H9 (cell line): ENCODE data around the gene PDE4B. TPM values are rescaled to one million over a fixed set of nuclear protein-coding genes. Genes with fewer than 3 reads are reported as not detected.

Experiments
- DNase-seq: peaks from one replicate; pipeline ENCODE4 v3.0.0-alpha.2; 2017
- H2AFZ ChIP-seq: one replicate; pipeline ENCODE4 v1.6.1; 2013; ENCODE audit warnings: mild to moderate bottlenecking, low read length, control low read depth, moderate library complexity
- H2AK5ac ChIP-seq: 2 replicates; pipeline ENCODE4 v1.6.1; 2013; ENCODE audit warnings: low read length, control low read depth, mixed read lengths; ENCODE audit not compliant: insufficient read length
- H2BK120ac ChIP-seq: one replicate; pipeline ENCODE4 v1.6.1; 2013; ENCODE audit warnings: low read depth, mild to moderate bottlenecking, low read length, control low read depth, inconsistent platforms; ENCODE audit not compliant: poor library complexity, severe bottlenecking
- H2BK12ac ChIP-seq: 2 replicates; pipeline ENCODE4 v1.6.1; 2013; ENCODE audit warnings: low read length, control low read depth, mixed read lengths, low read depth; ENCODE audit not compliant: insufficient read length
- H2BK15ac ChIP-seq: 2 replicates; pipeline ENCODE4 v1.6.1; 2013; ENCODE audit warnings: low read depth, low read length, control low read depth
- H2BK20ac ChIP-seq: one replicate; pipeline ENCODE4 v1.6.1; 2013; ENCODE audit warnings: low read depth, mild to moderate bottlenecking, low read length, control low read depth, inconsistent platforms; ENCODE audit not compliant: poor library complexity, severe bottlenecking
- H2BK5ac ChIP-seq: 2 replicates; pipeline ENCODE4 v1.6.1; 2013; ENCODE audit warnings: low read length, control low read depth, mixed read lengths; ENCODE audit not compliant: insufficient read length
- H3K14ac ChIP-seq: 2 replicates; pipeline ENCODE4 v1.6.1; 2013; ENCODE audit warnings: low read length, control low read depth; ENCODE audit not compliant: insufficient read depth
- H3K18ac ChIP-seq: 2 replicates; pipeline ENCODE4 v1.6.1; 2013; ENCODE audit warnings: low read depth, mild to moderate bottlenecking, mixed read lengths, low read length, control low read depth; ENCODE audit not compliant: insufficient read length
- H3K23ac ChIP-seq: 2 replicates; pipeline ENCODE4 v1.6.1; 2013; ENCODE audit warnings: low read length, control low read depth, mixed read lengths, low read depth; ENCODE audit not compliant: insufficient read length
- H3K23me2 ChIP-seq: 2 replicates; pipeline ENCODE4 v1.6.1; 2013; ENCODE audit warnings: low read depth, mild to moderate bottlenecking, mixed read lengths, low read length, control low read depth; ENCODE audit not compliant: insufficient read length, poor library complexity, severe bottlenecking
- H3K27ac ChIP-seq: 2 replicates; pipeline ENCODE4 v1.5.1; 2013; ENCODE audit warnings: low read length, control low read depth, mixed read lengths, low read depth; ENCODE audit not compliant: insufficient read length
- H3K27me3 ChIP-seq: 2 replicates; pipeline ENCODE4 v1.6.1; 2013; ENCODE audit warnings: low read length, control low read depth, inconsistent platforms; ENCODE audit not compliant: insufficient read depth
- H3K4ac ChIP-seq: 2 replicates; pipeline ENCODE4 v1.6.1; 2013; ENCODE audit warnings: low read depth, mild to moderate bottlenecking, control low read depth, inconsistent platforms, low read length, moderate library complexity
- H3K4me1 ChIP-seq: 2 replicates; pipeline ENCODE4 v1.6.1; 2013; ENCODE audit warnings: low read length, control low read depth, inconsistent platforms; ENCODE audit not compliant: insufficient read depth
- H3K4me2 ChIP-seq: 2 replicates; pipeline ENCODE4 v1.6.1; 2013; ENCODE audit warnings: low read length, control low read depth, mixed read lengths; ENCODE audit not compliant: insufficient read length, insufficient read depth
- H3K56ac ChIP-seq: 2 replicates; pipeline ENCODE4 v1.6.1; 2013; ENCODE audit warnings: low read depth, mild to moderate bottlenecking, mixed read lengths, low read length, control low read depth; ENCODE audit not compliant: insufficient read length
- H3K79me1 ChIP-seq: 2 replicates; pipeline ENCODE4 v1.6.1; 2013; ENCODE audit warnings: low read depth, mild to moderate bottlenecking, moderate library complexity, low read length, control low read depth, inconsistent platforms; ENCODE audit not compliant: insufficient read depth, poor library complexity, severe bottlenecking
- H3K79me2 ChIP-seq: 2 replicates; pipeline ENCODE4 v1.6.1; 2013; ENCODE audit warnings: low read length, control low read depth, inconsistent platforms; ENCODE audit not compliant: insufficient read depth
- H3K9ac ChIP-seq: 2 replicates; pipeline ENCODE4 v1.6.1; 2013; ENCODE audit warnings: low read length, control low read depth, mixed read lengths; ENCODE audit not compliant: insufficient read length; ENCODE audit errors: extremely low read depth
- H3K9me3 ChIP-seq: one replicate; pipeline ENCODE4 v1.6.1; 2013; ENCODE audit warnings: low read depth, low read length, inconsistent platforms; ENCODE audit not compliant: control insufficient read depth
- H3T11ph ChIP-seq: one replicate; pipeline ENCODE4 v1.6.1; 2013; ENCODE audit warnings: mild to moderate bottlenecking, low read length, control low read depth, inconsistent platforms
- H4K20me1 ChIP-seq: one replicate; pipeline ENCODE4 v1.6.1; 2013; ENCODE audit not compliant: control insufficient read depth, insufficient read length, insufficient read depth
- H4K5ac ChIP-seq: 2 replicates; pipeline ENCODE4 v1.6.1; 2013; ENCODE audit warnings: low read depth, mild to moderate bottlenecking, mixed read lengths, low read length, control low read depth; ENCODE audit not compliant: insufficient read length
- H4K8ac ChIP-seq: replicated peaks from 2 replicates; pipeline ENCODE4 v1.6.1; 2013; ENCODE audit warnings: low read length, control low read depth, mixed read lengths, low read depth; ENCODE audit not compliant: insufficient read length
- H4K91ac ChIP-seq: 2 replicates; pipeline ENCODE4 v1.6.1; 2013; ENCODE audit warnings: low read depth, mild to moderate bottlenecking, moderate library complexity, mixed read lengths, low read length, control low read depth; ENCODE audit not compliant: insufficient read length
- H3K27ac Mint-ChIP-seq, 3 experiments: 2 replicates in 2 of 3; 3 replicates in 1 of 3; pipeline ENCODE4 v1.8.0; 2020 to 2021; ENCODE audit warnings: mixed read lengths in 3 of 3, mild to moderate bottlenecking in 1 of 3, moderate library complexity in 1 of 3
- H3K27me3 Mint-ChIP-seq: 2 replicates; pipeline ENCODE4 v1.8.0; 2021; ENCODE audit warnings: low read depth, mild to moderate bottlenecking, moderate library complexity, mixed read lengths
- H3K36me3 Mint-ChIP-seq, 3 experiments: 2 replicates in 2 of 3; 3 replicates in 1 of 3; pipeline ENCODE4 v1.8.0; 2020 to 2021; ENCODE audit warnings: low read depth in 3 of 3, mixed read lengths in 3 of 3; ENCODE audit not compliant: insufficient read depth in 1 of 3
- H3K4me1 Mint-ChIP-seq, 2 experiments: 2 replicates each; pipeline ENCODE4 v1.8.0; 2020; ENCODE audit warnings: mixed read lengths in 2 of 2
- H3K4me3 Mint-ChIP-seq, 2 experiments: 2 replicates in 1 of 2; 3 replicates in 1 of 2; pipeline ENCODE4 v1.8.0; 2020 to 2021; ENCODE audit warnings: mild to moderate bottlenecking in 2 of 2, mixed read lengths in 2 of 2, moderate library complexity in 1 of 2
- H3K9me3 Mint-ChIP-seq, 2 experiments: 2 replicates in 1 of 2; 3 replicates in 1 of 2; pipeline ENCODE4 v1.8.0; 2020; ENCODE audit warnings: mild to moderate bottlenecking in 2 of 2, mixed read lengths in 2 of 2, moderate library complexity in 1 of 2
- CTCF ChIP-seq: fragments of 200-600 bp; sonication (generic); conservative IDR thresholded peaks from 3 replicates; pipeline ENCODE4 v1.8.0; 2021; ENCODE audit warnings: antibody characterized with exemption, mild to moderate bottlenecking
- WGBS: extraction: QIAGEN DNeasy Blood & Tissue Kit; methylation state at CpG from one replicate; pipeline ENCODE4 v1.1.7; 2013; ENCODE audit warnings: missing lambda C conversion rate, low lambda C conversion rate, mixed read lengths; ENCODE audit not compliant: insufficient read length; ENCODE audit errors: extremely low coverage; 5-methylcytosine and 5-hydroxymethylcytosine counted together
- total RNA-seq: library from RNA; stranded (reverse); gene quantifications from 2 replicates; pipeline ENCODE4 v1.2.1, GENCODE V29; 2021

The PDE4B gene
- total RNA-seq, 1 experiment from 2014 or later, result 19.8 TPM

GRCh38 chr1:66050633-66051032 lies 257.9 kb downstream of the PDE4B start:
- Histone ChIP-seq H3K27me3 (no peaks in the 10 kb centered on the region), H4K20me1 (no peaks in the 10 kb centered on the region), H2BK120ac (no peak overlapping the region), H3K56ac (no peak overlapping the region), H3K9ac (no peak overlapping the region), H3K14ac (no peak overlapping the region), H2AFZ (no peak overlapping the region), H3K27ac (no peak overlapping the region), H3K4ac (no peak overlapping the region), H3K9me3 (no peaks in the 10 kb centered on the region), H3K4me1 (no peaks in the 10 kb centered on the region), H3T11ph (no peak overlapping the region), H3K4me2 (no peak overlapping the region), H3K18ac (no peak overlapping the region), H3K23me2 (no peaks in the 10 kb centered on the region), H2BK12ac (no peak overlapping the region), H3K79me2 (no peaks in the 10 kb centered on the region), H3K23ac (no peak overlapping the region), H4K91ac (no peak overlapping the region), H4K5ac (no peak overlapping the region), H2BK15ac (no peak overlapping the region), H2BK5ac (no peak overlapping the region), H2AK5ac (no peak overlapping the region), H3K79me1 (no peaks in the 10 kb centered on the region), H2BK20ac (no peak overlapping the region), H4K8ac (no peak overlapping the region)
- Mint-ChIP-seq H3K9me3 (no peaks in the 10 kb centered on the region), H3K36me3 (no peaks in the 10 kb centered on the region), H3K4me3 (no peak overlapping the region), H3K27ac (no peak overlapping the region), H3K27me3 (no peaks in the 10 kb centered on the region; the same call in 1 of the 2 replicates), H3K4me1 (no peaks in the 10 kb centered on the region)
- DNase-seq, result no peak
- TF ChIP-seq CTCF, result no peak
- WGBS, result no CpG with 5 or more reads among the region's 4 CpGs
